GM18511 (cell line): Measurements from ENCODE around the gene GRM2.
"Not testable (repeated sequence)": the region's sequence is repeated elsewhere in the genome, so short reads cannot be mapped to it uniquely, and the experiment has no call there.

Experiments
- ATAC-seq: cut with Tn5 transposase; IDR thresholded peaks from one replicate; pipeline ENCODE4 v1.9.1; 2021; ENCODE audit warnings: mild to moderate bottlenecking, moderate library complexity; ENCODE audit not compliant: unreplicated experiment

Gene GRM2

GRCh38 chr3:51721062-51721745 is 14.3 kb downstream of the GRM2 start:
- ATAC-seq: no peak

- ATAC-seq: no peak
Observed at GRCh38 chr3:51722362-51722761, 15.5 kb downstream of the GRM2 start.

GRCh38 chr3:51727500-51727899 is 20.6 kb downstream of the GRM2 start:
- no peak for ATAC-seq

- no peak for ATAC-seq
Observed at GRCh38 chr3:51729042-51729633, 22.3 kb downstream of the GRM2 start.

GRCh38 chr3:51733859-51734571 is 27.1 kb downstream of the GRM2 start:
- ATAC-seq: no peak

- no peak for ATAC-seq
Observed at GRCh38 chr3:51734572-51734907, 27.7 kb downstream of the GRM2 start.

- no peak for ATAC-seq
Observed at GRCh38 chr3:51735039-51735438, 28.2 kb downstream of the GRM2 start.

- ATAC-seq: no peak
Observed at GRCh38 chr3:51735950-51736349, 29.1 kb downstream of the GRM2 start.

GRCh38 chr3:51739110-51739509 is 32.2 kb downstream of the GRM2 start:
- ATAC-seq: no peak

- ATAC-seq: not testable (repeated sequence)
Observed at GRCh38 chr3:51742320-51742719, 35.5 kb downstream of the GRM2 start.

GRCh38 chr3:51742978-51743377 is 36.1 kb downstream of the GRM2 start:
- not testable (repeated sequence) for ATAC-seq

- no peak for ATAC-seq
Observed at GRCh38 chr3:51747840-51748239, 41.0 kb downstream of the GRM2 start.

GRCh38 chr3:51748327-51748726 is 41.5 kb downstream of the GRM2 start:
- ATAC-seq: no peak

- no peak for ATAC-seq
Observed at GRCh38 chr3:51750878-51751277, 44.0 kb downstream of the GRM2 start.

- ATAC-seq: no peak
Observed at GRCh38 chr3:51751287-51751686, 44.4 kb downstream of the GRM2 start.

GRCh38 chr3:51753763-51754750 is 47.2 kb downstream of the GRM2 start:
- ATAC-seq: not testable (repeated sequence)

GRCh38 chr3:51759203-51759602 is 52.3 kb downstream of the GRM2 start:
- ATAC-seq: no peak
